Astrocyte (in vitro differentiated cells and primary cell): ENCODE data around the gene KANSL3. TPM values are rescaled to one million over a fixed set of nuclear protein-coding genes. Genes with fewer than 3 reads are reported as not detected.

Source experiments
- DNase-seq: peaks from one replicate; pipeline ENCODE4 v3.0.0-alpha.2; 2010; ENCODE audit warnings: low read depth
- FAIRE-seq: peaks from 2 replicates; lab custom pipeline; 2011; peaks lifted over from hg19 to GRCh38; lab: Jason Lieb, UNC
- H2AFZ ChIP-seq: 2 replicates; pipeline ENCODE4 v1.6.0; 2012; ENCODE audit warnings: low read depth, low read length, inconsistent platforms
- H3K27ac ChIP-seq: 2 replicates; pipeline ENCODE4 v1.5.1; 2011; ENCODE audit warnings: low read depth, low read length, inconsistent platforms
- H3K27me3 ChIP-seq: 2 replicates; pipeline ENCODE4 v1.6.0; 2011; ENCODE audit warnings: low read length, inconsistent platforms; ENCODE audit not compliant: insufficient read depth
- H3K36me3 ChIP-seq: 2 replicates; pipeline ENCODE4 v1.5.1; 2011; ENCODE audit warnings: low read length, inconsistent platforms; ENCODE audit not compliant: insufficient read depth
- H3K4me1 ChIP-seq: 2 replicates; pipeline ENCODE4 v1.5.1; 2011; ENCODE audit warnings: low read length, inconsistent platforms; ENCODE audit not compliant: insufficient read depth
- H3K4me2 ChIP-seq: 2 replicates; pipeline ENCODE4 v1.6.0; 2012; ENCODE audit warnings: low read length, inconsistent platforms
- H3K4me3 ChIP-seq: 2 replicates; pipeline ENCODE4 v1.5.1; 2011; ENCODE audit warnings: low read depth, mild to moderate bottlenecking, low read length, inconsistent platforms; ENCODE audit not compliant: insufficient read depth
- H3K79me2 ChIP-seq: 2 replicates; pipeline ENCODE4 v1.6.0; 2012; ENCODE audit warnings: mild to moderate bottlenecking, low read length, inconsistent platforms; ENCODE audit not compliant: insufficient read depth
- H3K9ac ChIP-seq: 2 replicates; pipeline ENCODE4 v1.6.0; 2012; ENCODE audit warnings: mild to moderate bottlenecking, low read length, inconsistent platforms
- H3K9me3 ChIP-seq: 2 replicates; pipeline ENCODE4 v1.5.1; 2012; ENCODE audit warnings: low read depth, mild to moderate bottlenecking, low read length, inconsistent platforms; ENCODE audit not compliant: insufficient read depth
- H4K20me1 ChIP-seq: 2 replicates; pipeline ENCODE4 v1.6.0; 2012; ENCODE audit warnings: low read length, inconsistent platforms; ENCODE audit not compliant: insufficient read depth
- H3K27ac Mint-ChIP-seq: one replicate; pipeline ENCODE4 v1.8.0; 2021; ENCODE audit warnings: mild to moderate bottlenecking, mixed read lengths; ENCODE audit not compliant: unreplicated experiment
- H3K27me3 Mint-ChIP-seq: one replicate; pipeline ENCODE4 v1.8.0; 2021; ENCODE audit warnings: low read depth, mixed read lengths; ENCODE audit not compliant: unreplicated experiment
- H3K36me3 Mint-ChIP-seq: one replicate; pipeline ENCODE4 v1.8.0; 2021; ENCODE audit warnings: low read depth, mixed read lengths; ENCODE audit not compliant: unreplicated experiment
- H3K4me1 Mint-ChIP-seq: one replicate; pipeline ENCODE4 v1.8.0; 2021; ENCODE audit warnings: low read depth, mixed read lengths; ENCODE audit not compliant: unreplicated experiment
- H3K4me3 Mint-ChIP-seq: one replicate; pipeline ENCODE4 v1.8.0; 2021; ENCODE audit warnings: mild to moderate bottlenecking, moderate library complexity, mixed read lengths; ENCODE audit not compliant: unreplicated experiment
- H3K9me3 Mint-ChIP-seq: one replicate; pipeline ENCODE4 v1.8.0; 2021; ENCODE audit warnings: mild to moderate bottlenecking, mixed read lengths; ENCODE audit not compliant: unreplicated experiment
- EZH2 ChIP-seq: IDR thresholded peaks from 2 replicates; pipeline ENCODE4 v1.6.1; 2012; ENCODE audit warnings: mild to moderate bottlenecking, low read length, inconsistent platforms; ENCODE audit not compliant: insufficient read depth
- total RNA-seq: library from RNA; stranded (reverse); gene quantifications from 2 replicates; pipeline ENCODE4 v1.2.1, GENCODE V29; 2021
- TF ChIP-seq, protein P1 (sequence below): IDR thresholded peaks from 2 replicates; pipeline ENCODE4 v1.5.1; 2011; ENCODE audit warnings: low read depth, mild to moderate bottlenecking, inconsistent platforms, low read length, moderate library complexity; ENCODE audit not compliant: insufficient read depth

The KANSL3 gene
- total RNA-seq, 1 donor from 2014 or later: 26.7 TPM

GRCh38 chr2:96683972-96684820 is 46.1 kb upstream of the KANSL3 start:
- no peak overlapping the region for H3K4me3 Mint-ChIP-seq
- H2AFZ ChIP-seq: no peak overlapping the region
- H3K4me2 ChIP-seq: no peak overlapping the region
- peaks cover 29% of the 10 kb centered on the region for H3K27me3 ChIP-seq
- H3K27me3 Mint-ChIP-seq: peaks cover 26% of the 10 kb centered on the region
- no peaks in the 10 kb centered on the region for H3K36me3 ChIP-seq
- H4K20me1 ChIP-seq: no peaks in the 10 kb centered on the region
- H3K27ac Mint-ChIP-seq: no peak overlapping the region
- no peaks in the 10 kb centered on the region for H3K4me1 ChIP-seq
- H3K27ac ChIP-seq: no peak overlapping the region
- FAIRE-seq (no peak), DNase-seq (no peak)
- H3K9ac ChIP-seq: no peak overlapping the region
- H3K4me1 Mint-ChIP-seq: peaks cover 4% of the 10 kb centered on the region
- H3K79me2 ChIP-seq: no peaks in the 10 kb centered on the region
- no peak overlapping the region for H3K4me3 ChIP-seq
- no peaks in the 10 kb centered on the region for H3K9me3 Mint-ChIP-seq
- H3K36me3 Mint-ChIP-seq: no peaks in the 10 kb centered on the region
- TF ChIP-seq EZH2: no peak
- TF ChIP-seq, protein P1, sequence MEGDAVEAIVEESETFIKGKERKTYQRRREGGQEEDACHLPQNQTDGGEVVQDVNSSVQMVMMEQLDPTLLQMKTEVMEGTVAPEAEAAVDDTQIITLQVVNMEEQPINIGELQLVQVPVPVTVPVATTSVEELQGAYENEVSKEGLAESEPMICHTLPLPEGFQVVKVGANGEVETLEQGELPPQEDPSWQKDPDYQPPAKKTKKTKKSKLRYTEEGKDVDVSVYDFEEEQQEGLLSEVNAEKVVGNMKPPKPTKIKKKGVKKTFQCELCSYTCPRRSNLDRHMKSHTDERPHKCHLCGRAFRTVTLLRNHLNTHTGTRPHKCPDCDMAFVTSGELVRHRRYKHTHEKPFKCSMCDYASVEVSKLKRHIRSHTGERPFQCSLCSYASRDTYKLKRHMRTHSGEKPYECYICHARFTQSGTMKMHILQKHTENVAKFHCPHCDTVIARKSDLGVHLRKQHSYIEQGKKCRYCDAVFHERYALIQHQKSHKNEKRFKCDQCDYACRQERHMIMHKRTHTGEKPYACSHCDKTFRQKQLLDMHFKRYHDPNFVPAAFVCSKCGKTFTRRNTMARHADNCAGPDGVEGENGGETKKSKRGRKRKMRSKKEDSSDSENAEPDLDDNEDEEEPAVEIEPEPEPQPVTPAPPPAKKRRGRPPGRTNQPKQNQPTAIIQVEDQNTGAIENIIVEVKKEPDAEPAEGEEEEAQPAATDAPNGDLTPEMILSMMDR: no peak
- no peaks in the 10 kb centered on the region for H3K9me3 ChIP-seq

DNA sequence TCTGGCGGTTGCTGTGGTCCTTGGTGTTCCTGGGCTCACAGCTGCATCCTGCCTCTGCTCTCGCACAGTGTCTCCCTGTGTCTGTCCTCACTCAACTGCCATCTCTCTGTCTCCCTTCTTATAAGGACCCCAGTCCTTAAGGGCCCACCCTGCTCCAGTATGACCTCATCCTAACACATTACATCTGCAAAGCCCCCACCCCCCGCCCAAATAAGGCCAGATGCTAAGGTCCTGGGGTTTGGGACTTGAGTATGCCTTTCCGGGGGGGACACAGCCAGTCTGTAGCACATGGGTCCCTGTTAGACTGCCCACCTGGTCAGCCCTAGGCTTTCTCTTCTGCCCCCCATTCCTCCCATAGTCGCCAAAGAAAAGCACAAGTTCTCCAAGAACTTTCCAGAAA is 45.2 kb upstream of the KANSL3 start:
- peaks cover 29% of the 10 kb centered on the region for H3K27me3 ChIP-seq
- TF ChIP-seq, protein P1: no peak
- TF ChIP-seq EZH2: no peak
- FAIRE-seq: no peak
- H3K27me3 Mint-ChIP-seq: peaks cover 23% of the 10 kb centered on the region
- H3K36me3 Mint-ChIP-seq: no peaks in the 10 kb centered on the region
- H3K4me2 ChIP-seq: no peak overlapping the region
- H3K27ac ChIP-seq: no peak overlapping the region
- no peaks in the 10 kb centered on the region for H3K9me3 ChIP-seq
- H3K9ac ChIP-seq: no peak overlapping the region
- peaks cover 4% of the 10 kb centered on the region for H3K4me1 Mint-ChIP-seq
- H3K36me3 ChIP-seq: no peaks in the 10 kb centered on the region
- H2AFZ ChIP-seq: no peak overlapping the region
- H3K27ac Mint-ChIP-seq: no peak overlapping the region
- no peaks in the 10 kb centered on the region for H4K20me1 ChIP-seq
- H3K4me1 ChIP-seq: no peaks in the 10 kb centered on the region
- H3K4me3 ChIP-seq: no peak overlapping the region
- no peak overlapping the region for H3K4me3 Mint-ChIP-seq
- H3K9me3 Mint-ChIP-seq: no peaks in the 10 kb centered on the region
- no peak for DNase-seq
- H3K79me2 ChIP-seq: no peaks in the 10 kb centered on the region

GRCh38 chr2:96681540-96681939 is 43.4 kb upstream of the KANSL3 start:
- TF ChIP-seq, protein P1: no peak
- TF ChIP-seq EZH2: no peak
- H4K20me1 ChIP-seq: no peaks in the 10 kb centered on the region
- peaks cover 29% of the 10 kb centered on the region for H3K27me3 ChIP-seq
- DNase-seq (no peak), FAIRE-seq (no peak)
- H3K4me1 ChIP-seq: no peaks in the 10 kb centered on the region
- H2AFZ ChIP-seq: no peak overlapping the region
- no peaks in the 10 kb centered on the region for H3K9me3 ChIP-seq
- no peaks in the 10 kb centered on the region for H3K36me3 ChIP-seq
- H3K36me3 Mint-ChIP-seq: no peaks in the 10 kb centered on the region
- H3K27ac ChIP-seq: no peak overlapping the region
- no peak overlapping the region for H3K27ac Mint-ChIP-seq
- peaks cover 22% of the 10 kb centered on the region for H3K27me3 Mint-ChIP-seq
- H3K9ac ChIP-seq: no peak overlapping the region
- H3K4me3 ChIP-seq: no peak overlapping the region
- H3K9me3 Mint-ChIP-seq: no peaks in the 10 kb centered on the region
- no peak overlapping the region for H3K4me3 Mint-ChIP-seq
- peaks cover 4% of the 10 kb centered on the region for H3K4me1 Mint-ChIP-seq
- H3K4me2 ChIP-seq: no peak overlapping the region
- no peaks in the 10 kb centered on the region for H3K79me2 ChIP-seq
